ENCODE results near the gene DBI.

GRCh38 chr2:119421741-119422140 is 55.0 kb downstream of the DBI start:
- TF ChIP-seq CTCF (IDR thresholded peaks at IDR 0.05), result no peak
- TF ChIP-seq EZH2 (IDR thresholded peaks at IDR 0.05; ENCODE audit: borderline replicate concordance, insufficient read depth, low read depth, low read length, poor library complexity, severe bottlenecking), result no peak
